ENCODE results near the gene DLG2. TPM values are rescaled to one million over a fixed set of nuclear protein-coding genes. Genes with fewer than 3 reads are reported as not detected.

DLG2 gene
- total RNA-seq, 2 experiments from 2014 or later: 2.0 to 2.1 TPM

GRCh38 chr11:84345597-84345996, 1281.5 kb downstream of the DLG2 start:
- H3K9me3 ChIP-seq (ENCODE audit: control insufficient read depth in 1 of 2, insufficient read depth in 1 of 2, low read length in 2 of 2): peaks cover 5 to 9% of the 10 kb centered on the region in 2 experiments
- H3K36me3 Mint-ChIP-seq (ENCODE audit: low read depth): no peaks in the 10 kb centered on the region
- no peak for TF ChIP-seq CTCF (IDR thresholded peaks at IDR 0.05)
- CTCF ChIA-PET: no interaction called here
- H3K27ac Mint-ChIP-seq: no peak overlapping the region
- H3K4me3 Mint-ChIP-seq: no peak overlapping the region
- H3K9me3 Mint-ChIP-seq: peaks cover 9% of the 10 kb centered on the region
- no peaks in the 10 kb centered on the region for H3K27me3 Mint-ChIP-seq
- no peaks in the 10 kb centered on the region for H3K4me1 ChIP-seq (ENCODE audit: insufficient read depth, low read length)
- no peak for DNase-seq
- H3K27ac ChIP-seq (ENCODE audit: low read depth in 1 of 2, low read length in 2 of 2): no peak overlapping the region
- H3K4me1 Mint-ChIP-seq (ENCODE audit: low read depth): no peaks in the 10 kb centered on the region
- H3K4me3 ChIP-seq (ENCODE audit: low read length): no peak overlapping the region
- intact Hi-C loops (cut with DNase I, micrococcal nuclease): no loop called here
- ATAC-seq (ENCODE audit: poor library complexity): no peak
- H3K36me3 ChIP-seq (ENCODE audit: insufficient read depth, low read length): no peaks in the 10 kb centered on the region
- POLR2A ChIA-PET: no interaction called here
- H3K27me3 ChIP-seq (ENCODE audit: control insufficient read depth in 1 of 2, insufficient read depth in 2 of 2, low read length in 2 of 2): no peaks in the 10 kb centered on the region

- no peak overlapping the region for H3K4me3 Mint-ChIP-seq
These were observed 1282.1 kb downstream of the DLG2 start for GRCh38 chr11:84345027-84345426.

GRCh38 chr11:84339796-84340195, 1287.3 kb downstream of the DLG2 start:
- Mint-ChIP-seq H3K27ac (no peak overlapping the region), H3K36me3 (ENCODE audit: low read depth) (no peaks in the 10 kb centered on the region), H3K9me3 (peaks cover 14% of the 10 kb centered on the region), H3K27me3 (no peaks in the 10 kb centered on the region), H3K4me1 (ENCODE audit: low read depth) (no peaks in the 10 kb centered on the region), H3K4me3 (no peak overlapping the region)
- H3K36me3 ChIP-seq (ENCODE audit: insufficient read depth, low read length): no peaks in the 10 kb centered on the region
- ChIA-PET CTCF (no interaction called here), POLR2A (no interaction called here)
- no peaks in the 10 kb centered on the region for H3K27me3 ChIP-seq (ENCODE audit: control insufficient read depth in 1 of 2, insufficient read depth in 2 of 2, low read length in 2 of 2)
- DNase-seq (no peak), ATAC-seq (ENCODE audit: poor library complexity) (no peak)
- no peak overlapping the region for H3K4me3 ChIP-seq (ENCODE audit: low read length)
- peaks cover 5 to 14% of the 10 kb centered on the region in 2 experiments for H3K9me3 ChIP-seq (ENCODE audit: control insufficient read depth in 1 of 2, insufficient read depth in 1 of 2, low read length in 2 of 2)
- intact Hi-C loops (cut with DNase I, micrococcal nuclease): no loop called here
- TF ChIP-seq CTCF (IDR thresholded peaks at IDR 0.05): no peak
- H3K27ac ChIP-seq (ENCODE audit: low read depth in 1 of 2, low read length in 2 of 2): no peak overlapping the region
- no peaks in the 10 kb centered on the region for H3K4me1 ChIP-seq (ENCODE audit: insufficient read depth, low read length)

More at GRCh38 chr11:84345027-84345426, 1282.1 kb downstream of the DLG2 start:
- ChIA-PET CTCF (no interaction called here), POLR2A (no interaction called here)
- H3K36me3 Mint-ChIP-seq (ENCODE audit: low read depth): no peaks in the 10 kb centered on the region
- Histone ChIP-seq H3K4me3 (ENCODE audit: low read length) (no peak overlapping the region), H3K36me3 (ENCODE audit: insufficient read depth, low read length) (no peaks in the 10 kb centered on the region), H3K27me3 (ENCODE audit: control insufficient read depth in 1 of 2, insufficient read depth in 2 of 2, low read length in 2 of 2) (no peaks in the 10 kb centered on the region), H3K9me3 (ENCODE audit: control insufficient read depth in 1 of 2, insufficient read depth in 1 of 2, low read length in 2 of 2) (peaks cover 5 to 9% of the 10 kb centered on the region in 2 experiments), H3K4me1 (ENCODE audit: insufficient read depth, low read length) (no peaks in the 10 kb centered on the region), H3K27ac (ENCODE audit: low read depth in 1 of 2, low read length in 2 of 2) (no peak overlapping the region)
- H3K4me1 Mint-ChIP-seq (ENCODE audit: low read depth): no peaks in the 10 kb centered on the region
- H3K27ac Mint-ChIP-seq: no peak overlapping the region
- ATAC-seq (ENCODE audit: poor library complexity) (no peak), DNase-seq (no peak)
- peaks cover 9% of the 10 kb centered on the region for H3K9me3 Mint-ChIP-seq
- TF ChIP-seq CTCF (IDR thresholded peaks at IDR 0.05): no peak
- intact Hi-C loops (cut with DNase I, micrococcal nuclease): no loop called here
- H3K27me3 Mint-ChIP-seq: no peaks in the 10 kb centered on the region
